ENCODE data around the gene KLK12.

DNA sequence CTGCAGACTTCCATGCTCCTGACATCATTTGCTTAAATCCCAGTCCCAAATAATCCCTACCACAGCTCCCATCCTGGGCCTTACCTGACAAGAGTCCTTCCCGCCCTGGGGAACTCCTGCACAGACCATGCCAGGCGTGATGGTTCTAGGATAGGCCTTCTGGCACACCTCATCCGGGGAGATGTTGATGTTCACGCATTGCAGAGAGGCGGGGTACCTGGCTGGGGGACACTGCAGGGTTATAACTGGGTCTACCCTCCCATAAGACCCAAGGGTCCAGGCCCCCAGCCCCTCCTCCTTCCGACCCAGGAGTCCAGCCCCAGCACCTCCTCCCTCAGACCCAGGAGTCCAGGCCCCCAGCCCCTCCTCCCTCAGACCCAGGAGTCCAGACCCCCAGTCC lies 43.9 kb upstream of the KLK12 start:
- no peak for TF ChIP-seq POLR2A (IDR thresholded peaks at IDR 0.05)
- TF ChIP-seq, protein P1, sequence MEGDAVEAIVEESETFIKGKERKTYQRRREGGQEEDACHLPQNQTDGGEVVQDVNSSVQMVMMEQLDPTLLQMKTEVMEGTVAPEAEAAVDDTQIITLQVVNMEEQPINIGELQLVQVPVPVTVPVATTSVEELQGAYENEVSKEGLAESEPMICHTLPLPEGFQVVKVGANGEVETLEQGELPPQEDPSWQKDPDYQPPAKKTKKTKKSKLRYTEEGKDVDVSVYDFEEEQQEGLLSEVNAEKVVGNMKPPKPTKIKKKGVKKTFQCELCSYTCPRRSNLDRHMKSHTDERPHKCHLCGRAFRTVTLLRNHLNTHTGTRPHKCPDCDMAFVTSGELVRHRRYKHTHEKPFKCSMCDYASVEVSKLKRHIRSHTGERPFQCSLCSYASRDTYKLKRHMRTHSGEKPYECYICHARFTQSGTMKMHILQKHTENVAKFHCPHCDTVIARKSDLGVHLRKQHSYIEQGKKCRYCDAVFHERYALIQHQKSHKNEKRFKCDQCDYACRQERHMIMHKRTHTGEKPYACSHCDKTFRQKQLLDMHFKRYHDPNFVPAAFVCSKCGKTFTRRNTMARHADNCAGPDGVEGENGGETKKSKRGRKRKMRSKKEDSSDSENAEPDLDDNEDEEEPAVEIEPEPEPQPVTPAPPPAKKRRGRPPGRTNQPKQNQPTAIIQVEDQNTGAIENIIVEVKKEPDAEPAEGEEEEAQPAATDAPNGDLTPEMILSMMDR (IDR thresholded peaks at IDR 0.05) = no peak
